Subcutaneous adipose tissue (tissue), 4 donors: ENCODE measurements around the gene CALHM5. TPM values are rescaled to one million over a fixed set of nuclear protein-coding genes. Genes with fewer than 3 reads are reported as not detected.

ENCODE experiments used
- CTCF ChIP-seq: fragments of 450-650 bp; IDR thresholded peaks from one replicate; pipeline ENCODE4 v1.5.1; 2016; ENCODE audit warnings: low read depth, mild to moderate bottlenecking, control low read depth, antibody characterized with exemption, moderate library complexity
- total RNA-seq, 4 donors: library from RNA; depleted of rRNA; stranded (reverse); fragments of >200 nt; gene quantifications; one replicate each; pipeline ENCODE4 v1.1.0, GENCODE V29; 2016

The CALHM5 gene
- total RNA-seq, 4 donors from 2014 or later = 2.3 to 3.3 (median 2.7) TPM

- TF ChIP-seq CTCF = no peak
Observed at GRCh38 chr6:116533233-116533957, 22.0 kb downstream of the CALHM5 start.

- no peak for TF ChIP-seq CTCF
Observed at GRCh38 chr6:116535109-116535508, 23.7 kb downstream of the CALHM5 start.

GRCh38 chr6:116536216-116536621, 24.8 kb downstream of the CALHM5 start:
- TF ChIP-seq CTCF = no peak

- TF ChIP-seq CTCF = no peak
Observed at GRCh38 chr6:116542426-116542825, 31.0 kb downstream of the CALHM5 start.

GRCh38 chr6:116543149-116543548, 31.7 kb downstream of the CALHM5 start:
- TF ChIP-seq CTCF = no peak

GRCh38 chr6:116545651-116546050, 34.2 kb downstream of the CALHM5 start, which contains the start of gene TRAPPC3L:
TRAPPC3L (minus strand) TSS chr6:116545684; CDS start chr6:116545514, 170 bp downstream.
- no peak for TF ChIP-seq CTCF

- no peak for TF ChIP-seq CTCF
Observed at GRCh38 chr6:116547358-116547757, 35.9 kb downstream of the CALHM5 start.
